ENCODE data around the gene ERMP1.

The ERMP1 gene

GRCh38 chr9:5854063-5854790 is 21.3 kb upstream of the ERMP1 start:
- no peak for DNase-seq

- DNase-seq: no peak
Observed at GRCh38 chr9:5853617-5854016, 20.7 kb upstream of the ERMP1 start.

- DNase-seq: no peak
Observed at GRCh38 chr9:5852987-5853386, 20.1 kb upstream of the ERMP1 start.

- DNase-seq: no peak
Observed at GRCh38 chr9:5851445-5851844, 18.5 kb upstream of the ERMP1 start.

GRCh38 chr9:5850724-5851122 is 17.8 kb upstream of the ERMP1 start:
- DNase-seq: no peak

- no peak for DNase-seq
Observed at GRCh38 chr9:5848372-5848882, 15.5 kb upstream of the ERMP1 start.

- DNase-seq: no peak
Observed at GRCh38 chr9:5846501-5846921, 13.6 kb upstream of the ERMP1 start.

GRCh38 chr9:5846096-5846495 is 13.2 kb upstream of the ERMP1 start:
- DNase-seq: no peak

GRCh38 chr9:5845157-5845531 is 12.2 kb upstream of the ERMP1 start:
- DNase-seq: no peak

- peak; percentile 43 for DNase-seq
Observed at GRCh38 chr9:5843794-5844471, 11.0 kb upstream of the ERMP1 start.

GRCh38 chr9:5842929-5843793 is 10.2 kb upstream of the ERMP1 start:
- DNase-seq: no peak

GRCh38 chr9:5841771-5842573 is 9.1 kb upstream of the ERMP1 start:
- no peak for DNase-seq

- DNase-seq: no peak
Observed at GRCh38 chr9:5840788-5841187, 7.9 kb upstream of the ERMP1 start.

- DNase-seq: no peak
Observed at GRCh38 chr9:5839572-5839902, 6.6 kb upstream of the ERMP1 start.

- peak; percentile 40 for DNase-seq
Observed at GRCh38 chr9:5838884-5839571, 6.1 kb upstream of the ERMP1 start.

GRCh38 chr9:5835808-5836207 is 2.9 kb upstream of the ERMP1 start:
- DNase-seq: no peak

GRCh38 chr9:5834214-5834613 is 1.3 kb upstream of the ERMP1 start:
- no peak for DNase-seq

GRCh38 chr9:5832071-5832537 is 813 bp downstream of the ERMP1 start:
- DNase-seq: peak; percentile 8

GRCh38 chr9:5825895-5826622 is 6.9 kb downstream of the ERMP1 start:
- no peak for DNase-seq

- DNase-seq: no peak
Observed at GRCh38 chr9:5825223-5825622, 7.7 kb downstream of the ERMP1 start.

GRCh38 chr9:5820425-5820824 is 12.5 kb downstream of the ERMP1 start:
- no peak for DNase-seq
